HG03139 (cell line): Measurements from ENCODE around the gene SLC6A4.
"Not testable (repeated sequence)": the region's sequence is repeated elsewhere in the genome, so short reads cannot be mapped to it uniquely, and the experiment has no call there.

Experiments
- ATAC-seq: cut with Tn5 transposase; IDR thresholded peaks from one replicate; pipeline ENCODE4 v1.9.1; 2021; ENCODE audit not compliant: unreplicated experiment

Gene SLC6A4

DNA sequence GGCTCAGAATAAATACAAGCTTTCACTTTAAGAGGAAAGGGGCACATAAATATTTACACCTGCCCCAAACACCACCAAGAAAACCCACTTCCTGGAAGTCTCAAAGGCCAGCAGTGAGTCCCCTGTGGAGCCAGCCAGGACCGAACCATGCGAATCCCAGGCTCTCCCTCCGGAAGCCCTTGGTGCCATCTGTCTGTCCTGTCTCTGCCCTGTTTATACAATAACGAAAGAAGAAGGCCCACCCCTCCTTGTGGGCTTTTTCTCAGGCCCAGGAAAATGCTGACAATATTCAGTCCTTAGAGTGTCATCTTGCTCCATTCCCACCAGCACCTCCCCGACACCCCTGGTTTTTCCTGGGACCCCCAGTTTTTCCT lies 3.6 kb upstream of the SLC6A4 start:
- no peak for ATAC-seq

- no peak for ATAC-seq
These were observed 3.0 kb upstream of the SLC6A4 start for GRCh38 chr17:30238387-30239088.

- ATAC-seq: no peak
These were observed 2.5 kb upstream of the SLC6A4 start for GRCh38 chr17:30238003-30238344.

DNA sequence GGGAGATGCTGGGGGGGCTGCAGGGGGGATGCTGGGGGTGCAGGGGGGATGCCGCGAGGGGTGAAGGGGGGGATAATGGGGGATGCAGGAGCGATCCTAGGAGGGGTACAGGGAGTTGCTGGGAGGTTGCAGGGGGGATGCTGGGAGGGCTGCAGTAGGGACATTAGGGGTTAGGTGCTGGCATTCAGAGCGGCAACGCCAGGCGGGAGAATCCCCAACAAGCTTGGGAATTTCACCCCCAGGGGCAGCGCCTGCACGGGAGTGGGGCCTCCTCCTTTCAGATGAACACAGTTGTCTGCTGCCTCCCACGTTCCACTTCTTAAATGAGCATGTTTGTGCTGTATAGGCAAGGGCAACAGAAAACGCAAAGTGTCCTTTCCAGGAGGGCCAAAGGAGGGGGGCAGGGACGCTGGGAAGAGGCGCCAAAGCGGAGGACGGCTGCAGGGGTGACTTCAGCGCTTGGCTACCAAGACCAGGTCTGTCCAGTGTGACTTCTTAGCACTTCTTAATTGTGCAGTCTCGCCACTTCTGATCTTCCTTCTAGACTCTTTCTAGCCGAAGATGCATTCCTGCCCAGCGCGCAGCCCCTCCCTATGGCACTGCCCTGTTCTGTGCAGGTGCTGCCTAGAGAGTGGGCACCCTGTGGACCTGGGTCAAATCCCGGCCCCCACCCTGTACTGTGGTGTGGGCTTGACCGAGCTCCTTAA lies 2.0 kb upstream of the SLC6A4 start:
- ATAC-seq: no peak

- ATAC-seq: no peak
These were observed 1.3 kb upstream of the SLC6A4 start for GRCh38 chr17:30236766-30237165.

- ATAC-seq: no peak
These were observed 764 bp upstream of the SLC6A4 start for GRCh38 chr17:30236297-30236624.

DNA sequence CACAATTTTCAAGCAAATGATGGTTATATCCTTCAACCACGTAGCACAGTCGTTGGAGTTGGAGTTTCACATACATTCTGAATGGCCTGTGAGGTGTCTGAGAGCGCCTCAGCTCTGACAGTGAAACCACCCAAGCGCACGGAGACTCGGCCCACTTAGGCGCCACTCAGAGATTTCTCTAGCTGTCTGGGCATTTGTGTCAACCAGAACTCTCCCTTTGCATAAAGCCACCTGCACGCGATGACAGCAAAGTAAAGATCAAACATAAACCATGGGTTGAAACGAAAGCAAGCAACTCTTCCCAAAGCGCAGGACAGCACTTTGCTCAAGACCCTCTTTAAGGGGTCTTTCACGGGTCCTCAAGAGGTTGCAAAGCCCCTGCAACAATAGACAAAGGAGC lies 533 bp downstream of the SLC6A4 start:
- ATAC-seq: no peak

- ATAC-seq: no peak
These were observed 1.2 kb downstream of the SLC6A4 start for GRCh38 chr17:30234296-30234695.

- no peak for ATAC-seq
These were observed 2.6 kb downstream of the SLC6A4 start for GRCh38 chr17:30232824-30233427.

DNA sequence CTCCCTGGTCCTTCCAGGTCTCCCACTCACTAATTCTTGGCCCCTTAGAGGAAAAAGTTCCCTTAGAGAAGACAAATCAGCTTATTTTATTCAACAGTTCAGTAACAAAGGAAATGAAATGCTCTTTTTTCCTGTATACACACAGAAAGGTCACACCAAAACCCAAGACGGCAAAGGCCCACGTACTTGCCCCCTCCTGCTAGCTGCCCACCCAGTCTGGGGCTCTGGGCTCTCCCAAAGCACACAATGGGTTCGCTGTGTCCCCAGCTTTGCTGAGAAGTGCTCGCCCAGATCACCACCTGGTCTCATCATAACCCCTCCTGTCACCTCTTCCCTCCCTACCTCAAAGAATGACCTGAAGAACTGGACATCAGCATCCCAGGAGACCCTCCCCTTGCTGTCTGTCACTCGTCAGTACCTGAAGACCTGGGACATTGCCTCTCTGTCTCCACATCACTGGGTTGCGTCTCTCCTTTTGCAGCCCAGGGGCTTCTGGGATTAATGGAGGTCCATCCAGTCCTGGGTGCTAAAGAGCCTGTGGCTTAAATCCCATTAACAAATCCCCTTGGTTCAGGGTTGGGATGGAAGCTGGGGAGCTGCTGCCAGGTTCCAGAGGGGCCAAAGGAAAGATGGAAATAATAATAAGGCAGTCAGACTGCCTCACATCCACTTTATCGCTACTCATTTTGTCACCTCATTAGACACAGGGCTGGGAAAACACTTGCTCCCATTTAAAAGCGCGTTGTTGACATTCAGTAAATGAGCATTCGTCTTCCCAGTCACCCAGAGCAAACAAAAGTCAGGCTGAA lies 3.3 kb downstream of the SLC6A4 start:
- no peak for ATAC-seq

DNA sequence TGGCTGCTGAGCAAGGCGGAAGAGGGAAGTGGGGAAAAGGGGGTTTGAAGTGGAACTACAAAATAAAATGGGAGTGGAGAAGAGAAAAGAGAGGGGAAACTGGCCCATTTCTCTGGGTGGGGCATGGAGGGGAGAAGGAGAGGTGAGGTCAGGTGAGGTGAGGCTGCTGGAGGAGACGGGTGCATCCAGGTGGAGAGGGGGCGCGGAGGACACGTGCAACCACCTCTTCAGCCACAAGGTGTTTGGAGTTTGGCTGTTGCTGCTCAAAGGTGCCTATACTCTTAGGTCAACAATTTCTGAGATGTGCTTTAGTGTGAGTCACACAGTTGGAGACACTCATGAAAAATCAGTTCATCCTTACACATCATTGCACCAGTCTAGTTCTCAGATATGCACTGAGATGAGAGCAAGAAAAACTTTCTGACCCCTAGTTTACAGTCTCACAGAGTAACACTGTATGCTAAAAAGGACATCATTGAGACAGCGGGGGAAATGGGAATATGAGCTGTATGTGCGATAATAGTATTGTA lies 4.8 kb downstream of the SLC6A4 start:
- ATAC-seq: no peak

DNA sequence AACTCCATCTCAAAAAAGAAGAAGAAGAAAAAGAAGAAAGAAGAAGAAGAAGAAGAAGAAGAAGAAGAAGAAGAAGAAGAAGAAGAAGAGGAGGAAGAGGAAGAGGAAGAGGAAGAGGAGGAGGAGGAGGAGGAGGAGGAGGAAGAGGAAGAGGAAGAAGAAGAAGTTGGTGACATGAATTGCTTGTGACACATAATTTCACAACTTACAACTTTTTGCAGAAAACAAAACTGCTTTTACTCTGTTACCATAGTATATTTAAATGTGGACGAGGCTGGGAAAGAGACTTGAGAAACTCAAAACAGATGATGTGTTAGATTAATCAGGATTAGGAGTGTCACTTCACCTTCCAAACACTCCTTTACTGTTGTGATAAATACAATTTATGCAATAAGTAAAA lies 5.5 kb downstream of the SLC6A4 start:
- not testable (repeated sequence) for ATAC-seq

DNA sequence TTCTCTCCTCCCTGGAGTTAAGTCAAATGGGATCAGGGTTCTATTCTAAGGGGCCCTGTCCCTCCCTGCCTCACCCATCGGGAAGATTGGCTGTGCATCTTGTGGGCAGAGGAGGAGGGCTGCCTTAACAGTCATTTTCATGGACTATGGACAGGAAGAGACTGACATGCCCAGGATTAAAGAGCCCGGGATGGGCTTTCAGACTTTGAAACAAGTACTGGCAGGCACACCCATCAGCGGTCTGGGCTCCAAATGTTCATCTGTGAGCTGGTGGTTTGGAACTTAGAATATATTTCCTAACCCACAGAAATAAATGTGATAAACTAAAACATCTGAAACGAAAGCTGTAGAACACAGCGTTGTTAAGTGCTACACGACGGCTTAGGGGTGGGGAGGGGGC lies 6.5 kb downstream of the SLC6A4 start:
- no peak for ATAC-seq

DNA sequence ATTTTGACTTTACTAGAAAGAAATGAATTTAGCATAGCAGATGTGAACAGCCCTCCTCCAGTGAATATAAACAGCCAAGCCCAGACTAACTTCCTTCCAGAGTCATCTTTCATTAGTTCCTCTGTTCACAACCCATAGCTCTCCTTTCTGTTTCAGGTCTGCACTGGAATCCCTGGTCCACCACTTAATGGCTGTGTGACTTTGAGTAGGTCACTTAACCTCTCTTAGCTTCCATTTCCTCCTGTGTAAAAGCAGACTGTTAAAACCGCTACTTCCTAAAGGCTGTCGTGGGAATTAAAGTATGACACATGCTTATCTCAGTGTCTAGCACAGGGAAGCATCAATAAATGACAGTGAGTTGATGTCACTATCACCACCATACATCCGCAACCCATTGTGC lies 7.5 kb downstream of the SLC6A4 start:
- no peak for ATAC-seq

GRCh38 chr17:30226878-30227277 lies 8.6 kb downstream of the SLC6A4 start:
- ATAC-seq: no peak

- no peak for ATAC-seq
These were observed 9.5 kb downstream of the SLC6A4 start for GRCh38 chr17:30225919-30226553.

DNA sequence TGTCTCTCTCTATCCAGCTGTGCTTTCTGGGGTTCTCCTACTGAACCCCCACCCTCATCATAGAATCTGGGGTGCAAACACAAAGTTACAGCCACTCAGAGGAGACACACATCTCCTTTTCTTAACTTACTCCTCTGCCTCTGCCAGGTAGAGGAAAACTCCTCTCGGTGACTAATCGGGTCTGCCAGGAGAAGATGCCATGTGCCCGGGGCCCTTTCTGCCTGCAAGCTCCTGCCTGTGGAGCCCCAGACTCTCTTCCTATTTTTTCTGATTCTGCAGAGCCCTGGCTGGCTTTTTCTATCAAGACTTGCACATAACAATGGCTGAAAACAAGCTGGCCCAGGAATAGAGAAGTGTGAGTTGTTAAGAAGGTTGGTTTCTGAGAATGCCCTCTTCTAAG lies 10.4 kb downstream of the SLC6A4 start:
- ATAC-seq: no peak

GRCh38 chr17:30224419-30224960 lies 11.0 kb downstream of the SLC6A4 start:
- no peak for ATAC-seq

- no peak for ATAC-seq
These were observed 12.7 kb downstream of the SLC6A4 start for GRCh38 chr17:30222721-30223175.

DNA sequence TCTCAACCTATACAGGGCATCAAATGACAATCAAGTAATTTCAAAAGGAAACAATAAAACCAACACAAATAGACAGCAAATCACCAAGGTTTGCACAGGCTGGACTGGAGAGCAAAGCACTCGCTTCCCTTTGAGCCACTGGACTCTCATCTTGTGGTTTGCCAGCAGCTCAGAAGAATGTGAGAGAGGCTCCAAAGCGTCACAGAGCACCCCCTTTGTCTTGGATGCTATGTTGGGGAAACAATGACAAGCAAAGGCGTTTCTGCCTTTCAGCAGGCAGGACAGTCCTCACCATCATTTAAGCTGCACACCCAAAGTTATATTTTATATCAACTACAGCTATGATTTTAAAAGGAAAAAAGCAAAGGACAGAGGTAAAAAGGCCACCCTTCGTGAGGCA lies 13.2 kb downstream of the SLC6A4 start:
- no peak for ATAC-seq

GRCh38 chr17:30221346-30221745 lies 14.2 kb downstream of the SLC6A4 start:
- ATAC-seq: no peak
